T-helper 1 cell treated with Interleukin-12 subunit alpha and Interleukin-12 subunit beta and Interleukin-4 antibody, amounts not matched to agents 30 μg/mL and 1 μg/mL, for 36 hours (primary cell): ENCODE results near the gene LGI4.
A peak's percentile ranks its signal among the peaks of the same experiment; 100 is the strongest.

ENCODE experiments used
- H3K27ac Mint-ChIP-seq: one replicate; pipeline ENCODE4 v1.8.0; 2021; ENCODE audit warnings: mild to moderate bottlenecking, mixed read lengths
- H3K27me3 Mint-ChIP-seq: one replicate; pipeline ENCODE4 v1.8.0; 2021; ENCODE audit warnings: low read depth, mixed read lengths
- H3K36me3 Mint-ChIP-seq: one replicate; pipeline ENCODE4 v1.8.0; 2021; ENCODE audit warnings: low read depth, mixed read lengths
- H3K4me1 Mint-ChIP-seq: one replicate; pipeline ENCODE4 v1.8.0; 2021; ENCODE audit warnings: low read depth, mixed read lengths
- H3K4me3 Mint-ChIP-seq: one replicate; pipeline ENCODE4 v1.8.0; 2021; ENCODE audit warnings: mild to moderate bottlenecking, moderate library complexity, mixed read lengths
- H3K9me3 Mint-ChIP-seq: one replicate; pipeline ENCODE4 v1.8.0; 2021; ENCODE audit warnings: mixed read lengths

The LGI4 gene

DNA sequence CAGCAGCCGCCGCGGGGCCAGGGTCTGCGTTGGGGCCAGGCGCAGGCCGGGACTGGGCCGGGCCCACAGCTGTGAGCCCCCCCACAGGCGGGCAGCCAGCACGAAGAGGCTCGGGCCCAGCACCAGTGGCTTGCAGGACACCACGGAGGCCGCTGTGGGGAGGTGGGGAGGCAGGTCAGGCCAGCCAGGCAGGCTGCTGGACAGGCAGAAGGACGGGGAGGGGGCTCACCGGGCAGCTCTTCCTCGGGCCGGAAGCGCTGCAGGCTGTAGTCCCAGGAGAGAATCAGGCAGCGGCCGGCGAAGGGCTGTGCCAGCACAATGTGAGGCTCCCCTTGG, 8.3 kb downstream of the LGI4 start:
- Mint-ChIP-seq H3K4me1 (peaks cover 12% of the 10 kb centered on the region), H3K4me3 (no peak overlapping the region), H3K9me3 (no peaks in the 10 kb centered on the region), H3K36me3 (no peaks in the 10 kb centered on the region), H3K27me3 (no peaks in the 10 kb centered on the region), H3K27ac (no peak overlapping the region)

DNA sequence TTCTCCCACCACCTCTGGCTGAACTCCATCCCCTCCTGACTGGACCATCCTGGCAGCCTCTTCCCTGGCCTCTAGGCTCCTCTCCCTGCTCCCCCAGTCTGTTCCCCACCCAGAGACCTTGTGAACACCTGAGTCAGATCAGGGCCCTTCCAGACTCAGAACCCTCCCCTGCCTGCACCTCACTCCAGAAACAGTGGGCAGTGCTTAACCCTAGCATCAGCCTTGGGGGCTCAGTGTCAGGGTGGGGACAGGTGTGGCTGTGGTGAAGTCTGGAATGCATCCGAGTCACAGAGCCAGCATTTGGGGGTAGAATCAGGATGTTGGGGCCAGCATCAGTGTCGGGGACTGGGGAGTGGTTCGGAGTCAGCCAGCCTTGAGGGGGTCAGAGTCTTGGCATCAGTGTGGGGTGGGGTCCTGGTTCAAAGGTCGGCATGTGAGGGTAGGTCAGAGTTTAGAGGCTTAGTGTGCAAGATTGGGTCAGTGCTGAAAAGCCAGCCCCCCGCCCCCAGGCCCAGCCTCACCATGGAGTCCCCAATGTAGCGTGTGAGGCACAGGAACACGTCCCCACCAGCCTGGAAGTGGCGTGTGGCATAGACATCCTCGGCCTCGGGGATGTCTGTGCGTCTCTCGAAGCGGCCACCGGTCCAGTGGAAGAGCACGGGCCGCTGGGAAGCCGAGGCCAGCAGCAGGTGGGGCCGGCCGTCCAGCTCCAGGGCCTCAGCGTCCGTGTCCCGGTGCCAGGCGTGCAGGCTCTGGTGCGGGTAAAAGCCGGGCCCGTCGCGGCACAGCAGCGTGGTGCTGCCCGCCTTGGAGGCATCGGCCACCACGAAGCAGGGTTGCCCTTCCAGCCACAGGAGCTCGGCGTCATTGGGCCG, 8.9 kb downstream of the LGI4 start:
- H3K27ac Mint-ChIP-seq, result no peak overlapping the region
- no peaks in the 10 kb centered on the region for H3K36me3 Mint-ChIP-seq
- no peak overlapping the region for H3K4me3 Mint-ChIP-seq
- H3K9me3 Mint-ChIP-seq, result no peaks in the 10 kb centered on the region
- peaks cover 12% of the 10 kb centered on the region for H3K4me1 Mint-ChIP-seq
- H3K27me3 Mint-ChIP-seq, result no peaks in the 10 kb centered on the region

DNA sequence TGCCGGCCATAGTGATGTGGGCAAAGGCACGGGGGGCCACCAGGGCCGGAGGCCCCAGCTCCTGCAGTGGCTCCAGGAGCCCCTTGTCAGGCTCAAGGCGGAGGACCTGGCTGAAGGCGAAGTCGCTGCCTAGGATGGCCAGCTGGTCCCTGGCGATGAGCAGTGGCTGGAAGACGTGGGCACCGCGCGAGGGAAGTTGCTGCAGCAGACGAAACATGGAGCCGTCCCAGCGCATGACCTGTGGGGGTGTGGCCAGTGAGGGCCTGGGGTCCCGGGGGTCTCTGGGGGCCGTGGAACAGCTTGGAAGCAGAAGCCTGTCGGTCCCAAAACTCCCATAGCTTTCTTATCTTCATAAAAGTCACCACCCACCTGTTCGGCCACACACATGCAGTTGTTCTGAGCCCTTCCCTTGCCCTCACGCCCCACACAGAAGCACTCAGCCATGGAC, 9.6 kb downstream of the LGI4 start:
- Mint-ChIP-seq H3K27ac (no peak overlapping the region), H3K4me3 (no peak overlapping the region), H3K36me3 (no peaks in the 10 kb centered on the region), H3K4me1 (peaks cover 12% of the 10 kb centered on the region), H3K27me3 (no peaks in the 10 kb centered on the region), H3K9me3 (no peaks in the 10 kb centered on the region)

DNA sequence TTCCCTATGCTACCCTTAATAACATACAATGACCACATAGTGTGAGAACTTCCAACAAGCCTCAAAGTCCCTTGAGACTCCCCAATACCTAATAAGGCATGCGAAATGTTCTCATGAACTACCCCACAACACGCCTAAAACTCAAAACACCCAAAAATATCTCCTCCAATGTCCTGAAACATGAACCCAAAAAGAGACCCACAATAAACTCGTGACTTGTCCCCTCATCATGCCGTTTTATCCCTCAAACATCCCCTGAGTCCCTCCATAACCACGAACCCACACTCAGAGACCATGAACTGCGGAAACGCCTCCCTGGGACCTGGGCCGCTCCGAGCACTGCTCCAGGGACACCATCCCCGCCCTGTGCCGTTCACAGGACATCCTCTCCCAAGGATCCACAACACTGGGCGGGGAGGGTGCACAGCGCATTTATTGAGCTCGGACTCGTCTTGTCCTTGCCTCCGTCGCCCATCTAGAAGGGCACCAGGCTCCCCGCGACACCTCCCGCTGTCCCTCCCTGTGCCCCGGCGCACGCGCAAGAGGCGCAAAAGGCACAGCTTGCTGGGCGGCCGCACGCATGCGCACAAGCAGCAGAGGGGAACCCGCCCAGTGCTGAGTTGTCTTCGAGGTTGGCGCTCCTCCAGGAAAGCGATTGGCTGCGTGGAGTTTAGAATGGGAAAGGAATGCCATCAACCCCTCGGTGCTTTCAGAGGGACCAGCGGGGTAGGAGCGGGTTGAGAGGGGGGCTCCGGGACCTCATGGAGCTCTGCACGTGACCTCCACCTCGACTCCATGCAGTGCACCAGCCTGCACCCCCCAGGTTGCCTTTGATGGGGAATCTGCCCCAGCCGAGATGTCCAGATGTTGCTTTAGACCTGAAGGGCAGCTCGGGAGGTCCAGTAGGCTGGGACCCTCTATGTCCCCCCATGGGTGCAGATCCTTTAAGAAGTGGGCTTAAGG, 10.5 kb downstream of the LGI4 start:
- no peaks in the 10 kb centered on the region for H3K9me3 Mint-ChIP-seq
- H3K36me3 Mint-ChIP-seq, result no peaks in the 10 kb centered on the region
- H3K4me1 Mint-ChIP-seq, result peaks cover 12% of the 10 kb centered on the region
- H3K27me3 Mint-ChIP-seq, result no peaks in the 10 kb centered on the region
- peak overlapping the region; percentile 69 for H3K4me3 Mint-ChIP-seq
- H3K27ac Mint-ChIP-seq, result peak overlapping the region; percentile 13

DNA sequence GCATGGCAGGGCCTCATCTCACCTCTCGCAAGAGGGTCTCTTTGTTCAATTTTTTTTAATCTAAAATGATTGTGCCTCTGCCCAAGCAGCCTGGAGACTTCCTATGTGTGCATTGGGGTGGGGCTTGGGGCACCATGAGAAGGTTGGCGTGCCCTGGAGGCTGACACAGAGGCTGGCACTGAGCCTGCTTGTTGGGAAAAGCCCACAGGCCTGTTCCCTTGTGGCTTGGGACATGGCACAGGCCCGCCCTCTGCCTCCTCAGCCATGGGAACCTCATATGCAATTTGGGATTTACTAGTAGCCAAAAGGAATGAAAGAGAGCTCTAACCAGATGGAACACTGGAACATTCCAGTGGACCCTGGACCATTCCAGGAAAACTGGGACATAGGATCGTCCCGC, 11.3 kb downstream of the LGI4 start:
- Mint-ChIP-seq H3K27ac (no peak overlapping the region), H3K36me3 (no peaks in the 10 kb centered on the region), H3K27me3 (no peaks in the 10 kb centered on the region), H3K9me3 (no peaks in the 10 kb centered on the region), H3K4me3 (peak overlapping the region; percentile 69), H3K4me1 (peaks cover 12% of the 10 kb centered on the region)

DNA sequence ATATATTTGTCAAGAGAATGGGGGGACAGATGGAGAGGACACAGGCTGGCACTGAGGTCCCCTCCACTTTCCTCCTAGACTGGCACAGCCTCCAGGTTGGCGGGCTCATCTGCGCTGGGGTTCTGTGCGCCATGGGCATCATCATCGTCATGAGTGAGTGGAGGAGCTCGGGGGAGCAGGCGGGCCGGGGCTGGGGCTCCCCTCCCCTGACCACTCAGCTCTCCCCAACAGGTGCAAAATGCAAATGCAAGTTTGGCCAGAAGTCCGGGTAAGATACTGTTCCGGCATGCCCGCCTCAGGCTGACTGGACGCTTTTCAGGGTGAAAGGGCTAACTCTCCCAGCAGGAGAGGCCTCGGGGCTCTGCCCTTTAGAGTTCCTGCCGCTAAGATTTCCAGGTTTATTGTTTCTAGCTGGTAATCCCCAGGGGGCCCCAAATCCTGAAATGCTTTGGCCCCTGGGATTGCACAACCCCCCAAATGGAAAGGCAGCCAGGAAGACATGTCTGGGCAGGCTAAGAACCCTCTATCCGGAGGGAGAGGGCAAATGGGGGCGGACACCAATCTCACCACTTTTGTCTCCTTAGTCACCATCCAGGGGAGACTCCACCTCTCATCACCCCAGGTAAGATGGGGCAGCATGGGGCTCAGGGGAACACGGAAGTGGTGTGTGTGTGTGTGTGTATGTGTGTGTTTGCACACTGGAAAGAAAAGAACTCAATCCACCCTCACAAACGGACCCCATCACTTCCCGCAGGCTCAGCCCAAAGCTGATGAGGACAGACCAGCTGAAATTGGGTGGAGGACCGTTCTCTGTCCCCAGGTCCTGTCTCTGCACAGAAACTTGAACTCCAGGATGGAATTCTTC, 11.9 kb downstream of the LGI4 start:
- H3K36me3 Mint-ChIP-seq, result no peaks in the 10 kb centered on the region
- no peak overlapping the region for H3K27ac Mint-ChIP-seq
- H3K4me3 Mint-ChIP-seq, result no peak overlapping the region
- no peaks in the 10 kb centered on the region for H3K9me3 Mint-ChIP-seq
- no peaks in the 10 kb centered on the region for H3K27me3 Mint-ChIP-seq
- peaks cover 12% of the 10 kb centered on the region for H3K4me1 Mint-ChIP-seq

DNA sequence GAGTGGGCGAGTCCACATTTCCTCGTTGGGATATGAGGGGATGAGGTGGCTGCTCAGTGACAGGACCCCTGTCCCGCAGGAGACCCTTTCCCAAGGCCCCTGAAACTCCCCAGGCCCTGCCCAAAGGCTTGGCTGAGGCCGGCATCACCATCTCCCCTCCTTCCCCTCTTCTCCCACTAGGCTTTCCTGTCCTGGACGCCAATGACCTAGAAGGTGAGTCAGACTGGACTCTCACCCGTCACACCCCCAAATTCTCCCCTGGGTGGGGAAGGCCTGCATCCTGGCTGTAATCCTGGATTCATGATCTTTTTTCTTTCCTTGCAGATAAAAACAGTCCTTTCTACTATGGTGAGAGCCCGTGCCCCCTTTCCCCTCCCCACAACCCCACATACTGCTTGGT, 14.0 kb downstream of the LGI4 start:
- Mint-ChIP-seq H3K27ac (no peak overlapping the region), H3K4me3 (no peak overlapping the region), H3K9me3 (no peaks in the 10 kb centered on the region), H3K4me1 (peaks cover 12% of the 10 kb centered on the region), H3K36me3 (no peaks in the 10 kb centered on the region), H3K27me3 (peaks cover 6% of the 10 kb centered on the region)

DNA sequence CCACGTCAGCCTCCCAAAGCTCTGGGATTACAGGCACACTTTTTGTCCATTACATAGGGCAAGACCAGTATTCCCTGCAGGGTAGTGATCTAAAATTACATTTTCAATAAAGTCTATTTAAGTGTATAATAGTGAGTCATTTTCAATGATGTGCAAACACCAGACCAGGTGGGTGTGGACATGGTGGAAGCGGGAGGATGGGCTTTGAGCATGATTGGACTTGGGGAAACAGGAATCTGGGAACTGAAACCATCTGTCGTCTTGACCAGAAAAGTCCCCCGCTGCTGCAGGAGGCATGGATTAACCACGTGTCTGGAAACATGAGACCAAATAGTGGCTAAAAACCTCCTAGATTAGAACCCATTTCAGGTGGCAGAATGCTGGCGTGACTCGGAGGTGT, 14.4 kb downstream of the LGI4 start:
- Mint-ChIP-seq H3K27me3 (peaks cover 6% of the 10 kb centered on the region), H3K36me3 (no peaks in the 10 kb centered on the region), H3K27ac (no peak overlapping the region), H3K9me3 (no peaks in the 10 kb centered on the region), H3K4me3 (no peak overlapping the region), H3K4me1 (peaks cover 12% of the 10 kb centered on the region)

DNA sequence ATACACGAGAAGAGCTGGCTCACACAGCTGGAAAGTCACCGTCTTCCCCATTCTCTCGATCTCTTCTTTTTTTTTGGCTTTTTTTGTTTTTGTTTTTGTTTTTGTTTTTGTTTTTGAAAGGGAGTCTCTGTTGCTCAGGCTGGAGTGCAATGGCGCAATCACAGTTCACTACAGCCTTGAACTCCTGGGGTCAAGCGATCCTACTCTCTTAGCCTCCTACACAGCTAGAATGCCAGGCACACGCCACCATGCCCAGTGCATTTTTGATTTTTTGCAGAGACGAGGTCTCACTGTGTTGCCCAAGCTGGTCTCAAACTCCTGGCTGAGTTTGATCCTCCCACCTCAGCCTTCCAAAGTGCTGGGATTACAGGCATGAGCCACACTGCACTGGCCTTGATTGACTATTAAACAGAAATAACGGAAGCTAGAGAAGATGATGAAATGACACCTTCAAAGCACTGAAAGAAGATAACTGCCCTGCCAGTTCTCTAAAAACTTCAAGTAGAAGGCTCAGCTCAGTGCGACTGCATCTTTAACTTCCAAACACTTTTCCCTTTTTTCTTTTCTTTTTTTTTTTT, 15.2 kb downstream of the LGI4 start:
- no peak overlapping the region for H3K4me3 Mint-ChIP-seq
- H3K9me3 Mint-ChIP-seq, result no peaks in the 10 kb centered on the region
- peaks cover 6% of the 10 kb centered on the region for H3K27me3 Mint-ChIP-seq
- H3K36me3 Mint-ChIP-seq, result no peaks in the 10 kb centered on the region
- H3K27ac Mint-ChIP-seq, result no peak overlapping the region
- H3K4me1 Mint-ChIP-seq, result peaks cover 11% of the 10 kb centered on the region

DNA sequence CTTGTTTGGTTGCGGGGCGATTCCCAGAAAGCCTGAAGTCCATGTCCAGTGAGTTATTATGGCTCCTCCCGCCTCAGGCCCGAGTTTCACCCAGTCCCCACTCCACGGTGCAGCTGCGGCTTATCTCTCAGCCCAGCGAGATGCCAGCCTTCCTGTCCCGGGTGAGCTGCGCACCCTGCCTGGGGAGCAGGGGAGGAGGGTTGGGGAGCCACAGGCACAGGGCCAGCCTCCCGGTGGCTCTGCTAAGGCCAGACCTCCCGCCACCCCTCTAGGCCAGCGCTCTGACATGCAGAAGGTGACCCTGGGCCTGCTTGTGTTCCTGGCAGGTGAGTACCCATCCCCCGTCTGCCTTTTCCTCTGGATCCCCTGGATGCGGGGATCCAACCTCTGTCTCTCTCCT, 15.8 kb downstream of the LGI4 start:
- Mint-ChIP-seq H3K4me1 (peaks cover 6% of the 10 kb centered on the region), H3K27me3 (peaks cover 6% of the 10 kb centered on the region)

DNA sequence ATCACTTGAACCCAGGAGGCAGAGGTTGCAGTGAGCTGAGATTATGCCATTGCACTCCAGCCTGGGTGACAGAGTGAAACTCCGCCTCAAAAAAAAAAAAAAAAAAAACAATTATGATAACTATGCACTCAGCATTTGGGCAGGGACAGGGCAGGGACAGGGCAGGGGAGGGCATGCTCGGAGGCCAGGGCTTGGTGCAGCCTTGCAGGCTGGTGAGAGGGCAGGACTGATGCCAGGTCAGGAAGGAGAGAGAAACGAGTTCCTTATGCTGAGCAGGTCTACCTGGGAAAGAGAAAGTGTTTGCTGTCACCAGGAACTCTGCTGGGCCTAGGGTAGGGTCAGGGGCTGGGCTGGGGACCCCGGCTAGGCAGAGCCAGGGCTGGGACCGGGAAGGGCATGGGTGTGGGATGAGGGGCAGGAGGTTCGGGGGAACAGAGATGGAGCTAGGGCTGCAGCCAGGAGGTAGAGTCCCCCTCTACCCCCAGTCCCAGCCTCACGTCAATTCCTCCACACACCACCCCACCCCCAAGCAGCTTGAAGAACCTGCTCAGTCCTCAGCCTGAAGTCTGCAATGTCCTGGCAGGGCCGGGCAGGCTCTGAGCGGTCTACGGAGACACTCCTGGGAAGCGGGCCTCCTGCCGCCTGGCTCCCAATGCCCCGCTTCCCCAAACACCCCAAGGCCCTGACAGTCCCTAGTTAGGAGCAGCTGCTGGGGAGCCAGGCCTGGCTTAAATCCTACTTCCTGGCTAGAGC, 16.4 kb downstream of the LGI4 start:
- H3K36me3 Mint-ChIP-seq, result no peaks in the 10 kb centered on the region
- H3K4me1 Mint-ChIP-seq, result peaks cover 3% of the 10 kb centered on the region
- no peak overlapping the region for H3K4me3 Mint-ChIP-seq
- no peaks in the 10 kb centered on the region for H3K9me3 Mint-ChIP-seq
- no peak overlapping the region for H3K27ac Mint-ChIP-seq
- peaks cover 6% of the 10 kb centered on the region for H3K27me3 Mint-ChIP-seq

More for the DNA sequence above, 15.8 kb downstream of the LGI4 start:
- Mint-ChIP-seq H3K27ac (no peak overlapping the region), H3K36me3 (no peaks in the 10 kb centered on the region), H3K4me3 (no peak overlapping the region), H3K9me3 (no peaks in the 10 kb centered on the region)

DNA sequence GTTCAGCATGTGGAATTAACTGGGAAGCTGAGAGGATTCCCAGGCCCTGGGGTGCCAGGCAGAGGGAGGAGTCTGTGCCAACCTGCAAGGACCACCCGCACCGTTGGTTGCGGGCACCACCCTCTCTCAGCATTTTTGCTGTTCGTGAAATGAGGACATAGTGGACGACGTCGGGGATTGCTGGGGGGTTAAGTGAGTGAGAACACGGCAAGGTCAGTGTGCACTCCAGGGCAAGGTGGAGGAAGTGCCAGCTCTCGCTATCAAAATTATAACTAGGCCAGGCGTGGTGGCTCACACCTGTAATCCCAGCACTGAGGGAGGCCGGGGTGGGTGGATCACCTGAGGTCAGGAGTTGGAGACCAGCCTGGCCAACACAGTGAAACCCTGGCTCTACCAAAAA, 17.1 kb downstream of the LGI4 start:
- Mint-ChIP-seq H3K27ac (no peak overlapping the region), H3K4me3 (no peak overlapping the region)

DNA sequence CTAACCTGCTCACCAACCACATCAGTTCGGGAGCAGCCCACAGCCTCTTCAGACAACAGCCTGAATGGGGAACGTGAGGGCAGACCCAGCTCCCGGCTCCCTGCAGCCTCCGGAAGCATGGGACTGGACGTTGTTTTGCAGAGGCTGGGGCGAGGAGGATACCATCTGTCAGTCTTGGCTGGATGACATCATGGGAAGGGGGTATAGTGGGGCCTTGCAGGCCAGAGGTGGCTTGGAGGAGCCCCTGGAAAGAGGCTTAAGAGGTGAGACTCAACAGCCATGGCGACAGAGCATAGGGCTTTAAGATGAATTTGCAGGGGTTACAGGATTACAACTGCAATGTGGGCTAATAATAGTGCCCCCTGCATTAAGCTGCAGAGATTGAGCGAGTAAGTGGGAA, 17.7 kb downstream of the LGI4 start:
- no peaks in the 10 kb centered on the region for H3K36me3 Mint-ChIP-seq
- H3K27me3 Mint-ChIP-seq, result peaks cover 6% of the 10 kb centered on the region
- no peak overlapping the region for H3K27ac Mint-ChIP-seq
- H3K9me3 Mint-ChIP-seq, result no peaks in the 10 kb centered on the region
- H3K4me3 Mint-ChIP-seq, result no peak overlapping the region
- H3K4me1 Mint-ChIP-seq, result peaks cover 3% of the 10 kb centered on the region

More for the DNA sequence above, 17.1 kb downstream of the LGI4 start:
- H3K4me1 Mint-ChIP-seq, result peaks cover 3% of the 10 kb centered on the region
- no peaks in the 10 kb centered on the region for H3K36me3 Mint-ChIP-seq
- no peaks in the 10 kb centered on the region for H3K9me3 Mint-ChIP-seq
- H3K27me3 Mint-ChIP-seq, result peaks cover 6% of the 10 kb centered on the region
